GM19324 (cell line): ENCODE results near the gene RNF112.
"Not testable (repeated sequence)": the region's sequence is repeated elsewhere in the genome, so short reads cannot be mapped to it uniquely, and the experiment has no call there.

Experiments
- ATAC-seq: cut with Tn5 transposase; IDR thresholded peaks from one replicate; pipeline ENCODE4 v1.9.1; 2021; ENCODE audit warnings: mild to moderate bottlenecking, moderate library complexity; ENCODE audit not compliant: unreplicated experiment, low FRiP score

The RNF112 gene

GRCh38 chr17:19445105-19445504 is 34.1 kb downstream of the RNF112 start:
- ATAC-seq = no peak

DNA sequence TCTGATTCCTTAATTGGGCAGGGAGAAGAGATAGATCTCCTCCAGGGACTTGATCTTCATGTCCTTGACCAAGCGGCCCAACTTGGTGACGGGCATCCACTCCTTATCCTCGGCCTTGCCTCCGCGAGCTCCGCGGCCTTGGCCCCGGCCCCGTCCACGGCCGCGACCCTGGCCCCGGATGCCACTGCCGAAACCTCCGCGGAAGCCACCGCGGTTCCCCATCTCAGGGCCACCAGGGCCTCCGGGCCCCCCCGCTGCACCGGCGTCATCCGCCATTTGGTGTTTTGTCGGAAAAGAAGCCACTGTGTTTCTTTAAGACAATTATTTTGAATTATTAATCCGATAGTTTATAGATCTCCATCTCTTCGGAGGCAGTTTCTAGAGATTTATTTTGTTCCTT is 35.5 kb downstream of the RNF112 start:
- ATAC-seq = not testable (repeated sequence)

GRCh38 chr17:19447085-19447583 is 36.1 kb downstream of the RNF112 start:
- no peak for ATAC-seq

- ATAC-seq = no peak
Measured at GRCh38 chr17:19448341-19449268, 37.6 kb downstream of the RNF112 start.

GRCh38 chr17:19449656-19450055 is 38.6 kb downstream of the RNF112 start:
- no peak for ATAC-seq

- ATAC-seq = no peak
Measured at GRCh38 chr17:19453296-19453695, 42.3 kb downstream of the RNF112 start.

- no peak for ATAC-seq
Measured at GRCh38 chr17:19454074-19454473, 43.0 kb downstream of the RNF112 start.

DNA sequence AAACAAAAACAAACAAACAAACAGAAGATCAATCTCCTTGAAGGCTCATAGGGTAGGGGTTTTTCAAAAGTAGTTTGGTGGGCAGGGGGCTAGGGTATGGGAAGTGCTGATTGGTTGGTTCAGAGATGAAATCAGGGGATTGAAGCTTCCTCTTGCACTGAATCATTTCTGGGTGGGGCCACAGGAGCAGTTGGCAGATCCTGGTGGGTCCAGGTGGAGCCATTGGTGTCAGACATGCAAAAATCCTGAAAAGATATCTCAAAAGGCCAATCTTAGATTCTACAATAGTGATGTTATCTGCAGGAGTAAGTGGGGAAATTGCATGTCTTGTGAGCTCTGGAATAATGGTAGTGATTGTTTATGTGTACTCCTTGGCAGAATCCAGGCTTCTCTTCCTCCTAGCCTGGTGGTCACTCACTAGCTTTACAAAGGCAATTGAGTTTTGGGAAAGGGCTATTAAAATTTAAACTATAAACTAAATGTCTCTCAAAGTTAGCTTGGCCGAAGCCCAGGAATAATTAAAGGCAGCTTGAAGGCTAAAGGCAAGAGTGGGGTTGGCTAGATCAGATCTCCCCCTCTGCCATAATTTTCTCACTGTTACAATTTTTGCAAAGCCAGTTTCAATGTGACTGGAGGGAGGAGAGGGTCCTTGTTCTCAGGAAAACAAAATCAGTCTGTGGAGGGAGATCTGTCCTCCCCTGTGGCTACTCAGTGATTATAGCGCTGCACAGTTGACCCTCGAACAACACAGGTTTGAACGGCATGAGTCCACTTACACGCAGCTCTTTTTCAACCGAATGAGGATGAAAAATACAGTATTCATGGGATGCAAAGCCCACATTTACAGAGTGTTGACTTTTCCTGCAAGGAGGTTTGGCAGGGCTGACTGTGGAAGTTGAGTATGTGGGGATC is 45.2 kb downstream of the RNF112 start:
- no peak for ATAC-seq

GRCh38 chr17:19457046-19457445 is 46.0 kb downstream of the RNF112 start:
- no peak for ATAC-seq

GRCh38 chr17:19457830-19458271 is 46.8 kb downstream of the RNF112 start:
- no peak for ATAC-seq

DNA sequence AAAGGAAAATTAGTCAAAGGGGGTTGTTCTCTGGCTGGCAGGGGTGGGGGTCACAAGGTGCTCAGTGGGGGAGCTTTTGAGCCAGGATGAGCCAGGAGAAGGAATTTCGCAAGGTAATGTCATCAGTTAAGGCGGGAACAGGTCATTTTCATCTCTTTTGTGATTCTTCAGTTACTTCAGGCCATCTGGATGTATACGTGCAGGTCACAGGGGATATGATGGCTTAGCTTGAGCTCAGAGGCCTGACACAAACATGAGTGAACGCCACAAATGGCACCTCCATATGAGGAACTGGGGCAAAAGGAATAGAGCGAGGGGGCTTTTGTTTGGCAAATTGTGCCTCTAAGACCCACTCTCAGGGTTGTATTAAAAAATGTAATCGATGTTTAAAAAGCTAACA is 47.4 kb downstream of the RNF112 start:
- ATAC-seq = not testable (repeated sequence)

DNA sequence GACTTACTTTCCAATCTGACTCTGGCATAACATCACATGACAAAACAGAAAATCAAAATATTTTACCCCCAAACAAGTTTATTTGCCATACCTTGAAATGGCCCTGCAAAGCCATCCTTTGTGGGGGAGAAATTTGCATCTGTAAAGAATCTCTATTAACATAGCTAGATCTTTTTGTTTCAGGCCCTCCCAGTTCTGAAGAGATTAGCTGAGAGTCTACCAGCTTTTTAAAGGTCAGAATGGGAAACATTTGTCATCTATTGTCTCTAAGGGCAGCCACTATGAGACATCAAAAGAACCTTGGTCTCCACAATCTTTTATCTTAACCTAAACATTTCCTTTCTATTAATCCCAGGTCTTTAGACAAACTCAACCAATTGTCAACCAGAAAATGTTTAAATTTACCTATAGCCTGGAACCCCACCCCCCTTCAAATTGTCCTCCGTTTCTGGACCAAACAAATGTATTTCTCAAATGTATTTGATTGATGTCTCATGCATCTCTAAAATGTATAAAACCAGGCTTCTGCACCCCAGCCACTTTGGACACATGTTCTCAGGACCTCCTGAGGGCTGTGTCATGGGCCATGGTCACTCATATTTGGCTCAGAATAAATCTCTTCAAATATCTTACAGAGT is 48.1 kb downstream of the RNF112 start:
- ATAC-seq = not testable (repeated sequence)

DNA sequence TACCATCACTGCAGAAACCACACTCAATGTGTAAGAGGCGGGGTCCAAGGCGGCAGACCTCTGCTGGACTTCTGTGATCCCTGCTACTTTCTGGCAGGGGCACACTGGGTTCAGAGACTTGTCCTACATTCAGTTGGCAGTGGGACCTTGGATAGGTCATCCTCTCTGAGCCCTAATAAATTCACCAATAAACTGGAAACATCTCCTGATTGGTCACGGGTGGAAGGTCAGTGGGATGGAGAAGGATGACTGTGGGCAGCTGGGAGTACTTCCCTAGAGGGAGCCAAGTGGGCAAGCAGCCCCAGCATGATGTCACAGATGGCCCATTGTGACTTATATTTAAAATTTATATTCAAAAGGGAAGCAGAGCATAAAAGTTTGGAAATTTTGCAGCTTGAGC is 49.7 kb downstream of the RNF112 start:
- no peak for ATAC-seq

DNA sequence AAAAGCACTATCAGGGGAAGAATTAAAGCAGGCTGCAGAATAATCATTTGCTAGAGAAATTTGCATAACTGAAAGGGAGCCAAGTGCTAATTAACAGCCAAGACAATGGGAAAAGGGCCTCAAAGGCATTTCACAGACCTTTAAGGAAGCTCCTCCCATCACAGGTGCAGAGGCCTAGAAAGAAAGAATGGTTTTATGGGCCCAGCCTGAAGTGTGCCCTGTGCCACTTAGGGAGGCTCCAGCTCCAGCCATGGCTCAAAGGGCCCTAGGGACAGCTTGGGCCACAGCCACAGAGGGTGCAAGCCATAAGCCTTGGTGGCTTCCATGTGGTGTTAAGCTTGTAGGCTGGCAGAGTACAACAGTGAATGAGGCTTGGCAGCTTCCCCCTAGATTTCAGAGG is 50.1 kb downstream of the RNF112 start:
- ATAC-seq = no peak

GRCh38 chr17:19461681-19462080 is 50.6 kb downstream of the RNF112 start:
- no peak for ATAC-seq

- ATAC-seq = not testable (repeated sequence)
Measured at GRCh38 chr17:19462456-19463035, 51.5 kb downstream of the RNF112 start.

GRCh38 chr17:19464031-19465026 is 53.3 kb downstream of the RNF112 start:
- ATAC-seq = no peak
